Measurements from ENCODE around the gene TPPP3.

Gene TPPP3

GRCh38 chr16:67393111-67393787, at the start of gene TPPP3:
Gene TPPP3, minus strand, starts transcription at chr16:67393498. Its CDS starts 2,387 bp downstream, at chr16:67391111.
- H3K4me3 ChIP-seq (ENCODE audit: low read depth, low read length) = peak within 1 kb of the TSS; percentile 29
- no peak for DNase-seq (ENCODE audit: low read depth)
- TF ChIP-seq, protein P1, sequence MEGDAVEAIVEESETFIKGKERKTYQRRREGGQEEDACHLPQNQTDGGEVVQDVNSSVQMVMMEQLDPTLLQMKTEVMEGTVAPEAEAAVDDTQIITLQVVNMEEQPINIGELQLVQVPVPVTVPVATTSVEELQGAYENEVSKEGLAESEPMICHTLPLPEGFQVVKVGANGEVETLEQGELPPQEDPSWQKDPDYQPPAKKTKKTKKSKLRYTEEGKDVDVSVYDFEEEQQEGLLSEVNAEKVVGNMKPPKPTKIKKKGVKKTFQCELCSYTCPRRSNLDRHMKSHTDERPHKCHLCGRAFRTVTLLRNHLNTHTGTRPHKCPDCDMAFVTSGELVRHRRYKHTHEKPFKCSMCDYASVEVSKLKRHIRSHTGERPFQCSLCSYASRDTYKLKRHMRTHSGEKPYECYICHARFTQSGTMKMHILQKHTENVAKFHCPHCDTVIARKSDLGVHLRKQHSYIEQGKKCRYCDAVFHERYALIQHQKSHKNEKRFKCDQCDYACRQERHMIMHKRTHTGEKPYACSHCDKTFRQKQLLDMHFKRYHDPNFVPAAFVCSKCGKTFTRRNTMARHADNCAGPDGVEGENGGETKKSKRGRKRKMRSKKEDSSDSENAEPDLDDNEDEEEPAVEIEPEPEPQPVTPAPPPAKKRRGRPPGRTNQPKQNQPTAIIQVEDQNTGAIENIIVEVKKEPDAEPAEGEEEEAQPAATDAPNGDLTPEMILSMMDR (IDR thresholded peaks at IDR 0.05; ENCODE audit: low read depth, low read length, missing control alignments) = peak; percentile 60
- in situ Hi-C loops (cut with HindIII; ENCODE audit: low sequenced_read_pairs) = no loop called here

DNA sequence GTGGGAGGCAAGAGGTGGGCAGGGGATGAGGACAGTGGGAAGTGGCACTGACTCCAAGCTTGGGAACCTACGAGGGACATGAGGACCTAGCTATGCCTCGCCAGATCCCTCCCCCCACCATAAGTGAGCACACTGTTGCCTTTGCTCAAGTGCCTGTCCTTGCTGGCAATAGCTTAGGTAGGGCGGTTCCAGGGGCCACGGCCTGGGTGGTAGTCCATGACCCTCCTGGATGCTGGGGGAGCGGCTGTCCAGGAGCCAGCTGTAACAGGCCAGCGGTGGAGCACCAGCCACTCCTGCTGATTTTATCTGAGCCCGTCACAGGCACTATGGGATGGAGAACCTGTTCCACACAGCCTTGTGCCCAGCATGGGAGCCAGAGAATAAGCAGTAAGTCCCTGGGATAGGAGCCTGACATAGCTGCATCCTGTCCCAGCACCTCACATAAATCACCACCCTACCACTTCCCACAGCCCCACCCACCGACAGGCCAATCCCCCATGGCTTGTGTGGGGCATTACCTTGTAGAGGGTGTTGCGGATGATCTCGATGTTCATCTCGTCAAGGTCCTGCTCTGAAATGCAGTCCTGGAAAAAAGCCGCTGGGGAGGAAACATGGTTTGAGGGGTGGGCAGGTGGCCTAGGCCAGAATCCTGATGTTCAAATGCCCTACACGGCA, 49.4 kb upstream of the TPPP3 start:
- TF ChIP-seq, protein P1 (IDR thresholded peaks at IDR 0.05; ENCODE audit: low read depth, low read length, missing control alignments) = no peak
- in situ Hi-C loops (cut with HindIII; ENCODE audit: low sequenced_read_pairs) = loop anchor here (5.0 to 10.0 kb wide), 3 partner anchors 60 to 178 kb away; no protein-coding TSS in a partner anchor
- H3K4me3 ChIP-seq (ENCODE audit: low read depth, low read length) = no peak overlapping the region
- no peak for DNase-seq (ENCODE audit: low read depth)

DNA sequence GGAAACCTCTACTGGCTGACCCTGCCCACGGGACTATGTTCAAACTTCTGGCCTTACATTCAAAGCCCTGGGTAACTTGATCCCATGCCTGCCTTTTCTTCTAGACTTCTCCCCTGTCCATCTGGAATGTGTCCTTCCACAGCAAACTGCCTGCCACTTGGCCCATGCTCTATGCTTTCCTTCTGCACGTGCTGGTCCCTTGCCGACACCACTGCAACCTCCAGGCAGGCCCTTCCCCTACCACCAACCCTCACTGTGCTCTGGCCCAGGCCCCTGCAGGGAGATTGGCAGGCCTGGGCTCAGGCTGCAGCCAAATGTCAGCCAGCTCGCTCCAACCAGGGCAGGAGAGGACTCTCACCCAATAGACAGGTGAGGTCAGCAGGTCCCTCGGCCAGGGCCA, 48.6 kb upstream of the TPPP3 start:
- TF ChIP-seq, protein P1 (IDR thresholded peaks at IDR 0.05; ENCODE audit: low read depth, low read length, missing control alignments) = no peak
- in situ Hi-C loops (cut with HindIII; ENCODE audit: low sequenced_read_pairs) = loop anchor here (5.0 to 10.0 kb wide), 3 partner anchors 60 to 177 kb away; no protein-coding TSS in a partner anchor
- H3K4me3 ChIP-seq (ENCODE audit: low read depth, low read length) = no peak overlapping the region
- no peak for DNase-seq (ENCODE audit: low read depth)

DNA sequence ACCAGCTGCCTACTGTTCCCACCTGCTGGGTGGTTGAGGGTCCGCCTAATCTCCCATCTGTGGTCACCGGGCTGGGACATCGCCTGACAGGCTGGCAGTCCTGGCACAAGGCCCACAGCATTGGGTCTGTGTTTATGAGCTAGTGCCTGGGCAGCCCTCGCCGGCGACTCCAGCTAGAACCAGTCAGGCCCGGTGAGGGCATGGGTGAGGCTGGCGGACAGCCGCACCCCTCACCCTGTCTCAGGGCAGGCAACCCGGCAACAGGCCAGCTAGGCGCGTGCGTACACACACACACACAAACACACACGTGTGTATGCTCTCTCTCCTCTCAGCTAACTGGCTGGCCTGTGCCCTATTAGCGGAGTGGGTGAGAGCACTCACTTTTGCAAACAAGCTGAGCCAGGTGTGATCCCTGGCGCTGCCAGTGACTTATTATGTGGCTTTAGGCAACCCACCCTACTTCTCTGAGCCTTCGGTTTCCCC, 48.0 kb upstream of the TPPP3 start:
- TF ChIP-seq, protein P1 (IDR thresholded peaks at IDR 0.05; ENCODE audit: low read depth, low read length, missing control alignments) = no peak
- no peak overlapping the region for H3K4me3 ChIP-seq (ENCODE audit: low read depth, low read length)
- in situ Hi-C loops (cut with HindIII; ENCODE audit: low sequenced_read_pairs) = loop anchor here (5.0 to 10.0 kb wide), 3 partner anchors 59 to 177 kb away; no protein-coding TSS in a partner anchor
- no peak for DNase-seq (ENCODE audit: low read depth)

DNA sequence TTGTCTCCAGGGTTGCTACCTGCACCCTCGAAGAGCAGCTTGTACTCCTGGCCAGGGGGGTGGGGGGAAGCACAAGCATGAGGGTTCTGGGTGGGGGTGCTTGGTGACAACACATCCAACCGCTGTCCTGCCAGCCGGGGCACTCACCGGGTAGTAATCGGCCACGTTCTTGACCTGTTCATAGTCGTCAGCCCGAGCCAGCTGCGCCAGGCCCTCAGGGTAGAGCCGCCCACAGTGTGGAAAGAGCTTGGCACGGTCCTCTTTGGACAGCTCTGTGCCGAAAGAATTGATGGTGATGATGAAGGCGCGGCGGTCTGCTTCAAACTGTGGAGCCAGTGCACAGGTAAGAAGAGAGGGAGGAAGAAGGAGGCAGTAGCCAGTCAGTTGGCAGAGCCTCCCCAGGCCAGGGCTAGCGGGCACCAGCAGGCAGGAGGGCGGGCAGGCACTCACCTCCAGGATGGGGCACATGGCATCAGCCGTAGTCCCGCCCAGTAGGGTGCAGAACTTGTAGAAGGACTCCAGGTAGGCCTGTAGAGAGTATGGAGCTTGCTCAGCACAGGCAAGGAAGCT, 45.6 kb upstream of the TPPP3 start:
- H3K4me3 ChIP-seq (ENCODE audit: low read depth, low read length) = no peak overlapping the region
- in situ Hi-C loops (cut with HindIII; ENCODE audit: low sequenced_read_pairs) = no loop called here
- DNase-seq (ENCODE audit: low read depth) = no peak
- TF ChIP-seq, protein P1 (IDR thresholded peaks at IDR 0.05; ENCODE audit: low read depth, low read length, missing control alignments) = no peak

DNA sequence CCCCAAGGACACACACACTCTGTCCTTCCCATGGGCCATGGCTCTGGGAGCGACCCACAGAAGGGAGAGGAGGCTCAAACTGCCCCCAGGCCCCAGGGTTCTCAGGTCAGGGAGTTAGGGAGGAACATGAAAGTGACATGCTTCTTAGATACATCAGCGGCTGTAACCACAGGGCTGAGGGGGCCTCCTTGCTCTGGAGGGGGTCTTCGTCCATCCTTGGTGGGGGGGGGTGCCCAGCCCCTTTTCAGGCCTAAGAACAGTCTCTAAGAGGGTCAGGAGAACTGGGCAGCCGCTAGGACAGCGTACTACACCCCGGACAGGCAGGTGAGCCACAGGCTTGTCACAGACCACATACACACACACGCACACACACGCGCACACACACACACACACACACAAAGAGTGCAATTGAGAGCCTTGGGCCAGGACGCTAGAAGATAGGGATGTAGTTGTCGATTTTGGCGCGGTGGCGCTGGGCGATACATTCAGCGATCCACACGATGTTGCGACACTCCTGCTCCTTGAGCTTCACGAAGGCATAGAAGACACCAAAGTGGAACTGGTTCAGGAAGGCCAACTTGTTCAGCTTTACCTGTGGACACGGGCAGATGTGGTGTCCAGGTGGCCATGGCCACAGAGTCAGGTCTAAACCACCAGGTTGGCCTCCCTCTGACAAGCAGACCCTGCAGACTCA, 44.9 kb upstream of the TPPP3 start:
- in situ Hi-C loops (cut with HindIII; ENCODE audit: low sequenced_read_pairs) = no loop called here
- TF ChIP-seq, protein P1 (IDR thresholded peaks at IDR 0.05; ENCODE audit: low read depth, low read length, missing control alignments) = no peak
- DNase-seq (ENCODE audit: low read depth) = no peak
- no peak overlapping the region for H3K4me3 ChIP-seq (ENCODE audit: low read depth, low read length)
